HCT116 (cell line): ENCODE results near the gene GPR107. TPM values are rescaled to one million over a fixed set of nuclear protein-coding genes. Genes with fewer than 3 reads are reported as not detected.
"Not testable (repeated sequence)": the region's sequence is repeated elsewhere in the genome, so short reads cannot be mapped to it uniquely, and the experiment has no call there.

ENCODE experiments used
- ATAC-seq: fragments of 200-7000 bp; cut with Tn5 transposase; 2 replicates; pipeline ENCODE4 v1.9.1; 2020; ENCODE audit warnings: mild to moderate bottlenecking, moderate library complexity
- BruUV-seq: library from RNA; stranded (reverse); fragments of 400-500 nt; replicated peaks from 2 replicates; lab custom pipeline; 2021; lab: Mats Ljungman, UMichigan
- CTCF ChIA-PET: fragments of 300-600 bp; sonication (Branson Sonifier 250); formaldehyde crosslinking; loops from one replicate; lab custom pipeline; 2021; ENCODE audit warnings: antibody characterized with exemption; lab: Charles Lee
- POLR2A ChIA-PET: fragments of 300-600, 350-600 bp; sonication (Branson Sonifier 250); formaldehyde crosslinking; loops from one replicate; lab custom pipeline; 2021; ENCODE audit warnings: antibody characterized with exemption; lab: Charles Lee
- RAD21 ChIA-PET, 2 experiments: fragments of 300-600 bp; sonication (Branson Sonifier 250); formaldehyde crosslinking; loops; one replicate each; lab custom pipeline; 2023; ENCODE audit warnings: low total read pairs in 2 of 2; ENCODE audit not compliant: uncharacterized antibody in 2 of 2, unreplicated experiment in 2 of 2, low non-redundant PET in 1 of 2; lab: Charles Lee
- DNase-seq: peaks from one replicate; pipeline ENCODE4 v3.0.0-alpha.2; 2010; ENCODE audit warnings: low read depth, low spot score
- H2AFZ ChIP-seq: fragments of 200-600 bp; shearing (Covaris generic), sonication (generic); 2 replicates; pipeline ENCODE4 v1.6.1; 2017; ENCODE audit warnings: low read depth, mixed run types, mixed read lengths, antibody characterized with exemption, low read length; ENCODE audit not compliant: poor library complexity, severe bottlenecking
- H3K27ac ChIP-seq: 2 replicates; pipeline ENCODE4 v1.5.1; 2012; ENCODE audit warnings: low read depth, low read length
- H3K27me3 ChIP-seq: fragments of 200-600 bp; sonication (generic); 2 replicates; pipeline ENCODE4 v1.6.1; 2016; ENCODE audit warnings: mixed run types, low read length, mixed read lengths; ENCODE audit not compliant: insufficient read depth
- H3K36me3 ChIP-seq, 2 experiments: fragments of 200-500 bp in 1 of 2; fragments of 200-600 bp in 1 of 2; sonication (Bioruptor generic) in 1 of 2; sonication (generic) in 1 of 2; 2 replicates each; pipeline versions ENCODE4 v1.5.1 to v1.6.1; 2014 to 2016; ENCODE audit warnings: low read length in 2 of 2, inconsistent platforms in 1 of 2, mixed read lengths in 1 of 2, mixed run types in 1 of 2; ENCODE audit not compliant: insufficient read depth in 2 of 2, control insufficient read depth in 1 of 2
- H3K4me1 ChIP-seq, 2 experiments: fragments of 200-600 bp in 1 of 2; sonication (generic) in 1 of 2; 2 replicates each; pipeline versions ENCODE4 v1.5.1 to v1.6.1; 2012 to 2017; ENCODE audit warnings: low read length in 2 of 2, inconsistent platforms in 1 of 2, mild to moderate bottlenecking in 1 of 2, mixed read lengths in 1 of 2, mixed run types in 1 of 2, moderate library complexity in 1 of 2; ENCODE audit not compliant: insufficient read depth in 2 of 2, control insufficient read depth in 1 of 2
- H3K4me2 ChIP-seq: fragments of 200-600 bp; sonication (generic); 2 replicates; pipeline ENCODE4 v1.6.1; 2017; ENCODE audit warnings: mixed run types, low read length, mixed read lengths
- H3K4me3 ChIP-seq, 2 experiments: fragments of 200-600 bp in 1 of 2; sonication (generic) in 1 of 2; replicated peaks in 1 of 2; 2 replicates each; pipeline ENCODE4 v1.5.1; 2011 to 2016; ENCODE audit warnings: low read length in 2 of 2, control low read depth in 1 of 2, low read depth in 1 of 2, mild to moderate bottlenecking in 1 of 2, mixed read lengths in 1 of 2, mixed run types in 1 of 2
- H3K79me2 ChIP-seq: fragments of 200-600 bp; sonication (generic); 2 replicates; pipeline ENCODE4 v1.6.1; 2017; ENCODE audit warnings: mild to moderate bottlenecking, mixed run types, low read length, moderate library complexity, mixed read lengths; ENCODE audit not compliant: insufficient read depth
- H3K9ac ChIP-seq: fragments of 200-600 bp; sonication (generic); 2 replicates; pipeline ENCODE4 v1.6.1; 2016; ENCODE audit warnings: low read length, mixed read lengths
- H3K9me2 ChIP-seq: fragments of 200-600 bp; sonication (generic), shearing (Covaris generic); 2 replicates; pipeline ENCODE4 v1.6.1; 2017; ENCODE audit warnings: mixed run types, mild to moderate bottlenecking, moderate library complexity; ENCODE audit not compliant: insufficient read depth
- H3K9me3 ChIP-seq, 2 experiments: fragments of 200-500 bp in 1 of 2; fragments of 200-600 bp in 1 of 2; sonication (Bioruptor generic) in 1 of 2; sonication (generic) in 1 of 2; 2 replicates each; pipeline ENCODE4 v1.6.1; 2014 to 2017; ENCODE audit warnings: low read length in 2 of 2, mixed read lengths in 2 of 2, inconsistent platforms in 1 of 2, low read depth in 1 of 2, mild to moderate bottlenecking in 1 of 2, mixed run types in 1 of 2, moderate library complexity in 1 of 2; ENCODE audit not compliant: control insufficient read depth in 1 of 2, insufficient read depth in 1 of 2
- H4K20me1 ChIP-seq: fragments of 200-600 bp; sonication (generic), shearing (Covaris generic); 2 replicates; pipeline ENCODE4 v1.6.1; 2017; ENCODE audit warnings: mixed run types, mild to moderate bottlenecking, moderate library complexity; ENCODE audit not compliant: insufficient read depth
- ATF3 ChIP-seq: IDR thresholded peaks from 2 replicates; pipeline ENCODE4 v1.6.1; 2012
- CBX3 ChIP-seq: IDR thresholded peaks from 2 replicates; pipeline ENCODE4 v1.6.1; 2012; ENCODE audit warnings: low read depth
- CEBPB ChIP-seq: IDR thresholded peaks from 2 replicates; pipeline ENCODE4 v1.6.1; 2012; ENCODE audit warnings: low read depth
- EGR1 ChIP-seq: IDR thresholded peaks from 2 replicates; pipeline ENCODE4 v1.6.1; 2012; ENCODE audit warnings: low read depth
- MAX ChIP-seq: IDR thresholded peaks from 2 replicates; pipeline ENCODE4 v1.6.1; 2012
- POLR2A ChIP-seq: IDR thresholded peaks from 2 replicates; pipeline ENCODE4 v1.7.0; 2011; ENCODE audit warnings: borderline replicate concordance; ENCODE audit not compliant: insufficient read depth, insufficient read length; ENCODE audit errors: extremely low read depth
- POLR2AphosphoS5 ChIP-seq: IDR thresholded peaks from 2 replicates; pipeline ENCODE4 v1.6.1; 2011; ENCODE audit warnings: mild to moderate bottlenecking, low read depth, low read length, moderate library complexity
- RAD21 ChIP-seq: IDR thresholded peaks from 2 replicates; pipeline ENCODE4 v1.6.1; 2012; ENCODE audit warnings: low read depth, mild to moderate bottlenecking
- REST ChIP-seq: IDR thresholded peaks from 2 replicates; pipeline ENCODE4 v1.6.1; 2012; ENCODE audit warnings: low read depth
- SIN3A ChIP-seq: IDR thresholded peaks from 2 replicates; pipeline ENCODE4 v1.6.1; 2012; ENCODE audit warnings: low read depth
- SP1 ChIP-seq: IDR thresholded peaks from 2 replicates; pipeline ENCODE4 v1.6.1; 2012; ENCODE audit warnings: low read depth
- SRF ChIP-seq: IDR thresholded peaks from 2 replicates; pipeline ENCODE4 v1.6.1; 2012; ENCODE audit warnings: low read depth
- TCF7L2 ChIP-seq: IDR thresholded peaks from 2 replicates; pipeline ENCODE4 v1.7.0; 2011; ENCODE audit warnings: borderline replicate concordance, inconsistent platforms; ENCODE audit not compliant: insufficient read depth, insufficient read length; ENCODE audit errors: extremely low read depth
- YY1 ChIP-seq: IDR thresholded peaks from 2 replicates; pipeline ENCODE4 v1.6.1; 2011; ENCODE audit warnings: low read length, low read depth, moderate library complexity, mild to moderate bottlenecking; ENCODE audit not compliant: insufficient replicate concordance; ENCODE audit errors: extremely low read depth
- ZBTB33 ChIP-seq: IDR thresholded peaks from 2 replicates; pipeline ENCODE4 v1.6.1; 2011; ENCODE audit warnings: mild to moderate bottlenecking, low read length, moderate library complexity; ENCODE audit not compliant: insufficient replicate concordance; ENCODE audit errors: extremely low read depth
- intact Hi-C: fragments of 100-400 bp; cut with micrococcal nuclease; formaldehyde crosslinking; loops from 2 replicates; pipeline ENCODE4 v1.10.0; 2022
- total RNA-seq: library from RNA; stranded (reverse); gene quantifications from one replicate; pipeline ENCODE4 v1.2.1, GENCODE V29; 2021; ENCODE audit not compliant: unreplicated experiment

Gene GPR107
- total RNA-seq, 1 experiment from 2014 or later: 32.5 TPM

- H3K27me3 ChIP-seq, H3K4me3 ChIP-seq, H3K9me3 ChIP-seq, intact Hi-C loops, BruUV-seq, H3K79me2 ChIP-seq, H3K9ac ChIP-seq, H4K20me1 ChIP-seq, H3K9me2 ChIP-seq, RAD21 ChIA-PET, ATAC-seq, H3K27ac ChIP-seq, H2AFZ ChIP-seq, CTCF ChIA-PET, POLR2A ChIA-PET, DNase-seq, H3K4me2 ChIP-seq, H3K36me3 ChIP-seq: not testable (repeated sequence)
- peaks cover 19 to 28% of the 10 kb centered on the region in 2 experiments for H3K4me1 ChIP-seq
Observed at GRCh38 chr9:130021842-130022241, 31.9 kb upstream of the GPR107 start.

GRCh38 chr9:130022566-130023143 is 31.1 kb upstream of the GPR107 start:
- no peak overlapping the region for H3K4me2 ChIP-seq
- H3K27me3 ChIP-seq: no peaks in the 10 kb centered on the region
- POLR2A ChIA-PET: no interaction called here
- no peaks in the 10 kb centered on the region for H3K36me3 ChIP-seq
- H3K27ac ChIP-seq: no peak overlapping the region
- no peak overlapping the region for H3K4me3 ChIP-seq
- TF ChIP-seq SRF: no peak
- TF ChIP-seq CBX3: no peak
- TF ChIP-seq SIN3A: no peak
- no peak for TF ChIP-seq ATF3
- TF ChIP-seq CEBPB: no peak
- TF ChIP-seq SP1: no peak
- no peak for TF ChIP-seq EGR1
- TF ChIP-seq POLR2A: no peak
- no peak for TF ChIP-seq ZBTB33
- TF ChIP-seq MAX: no peak
- no peak for TF ChIP-seq RAD21
- no peak for TF ChIP-seq YY1
- TF ChIP-seq REST: no peak
- TF ChIP-seq TCF7L2: no peak
- TF ChIP-seq POLR2AphosphoS5: no peak
- CTCF ChIA-PET: no interaction called here
- ATAC-seq (no peak), DNase-seq (no peak)
- no peak overlapping the region for H2AFZ ChIP-seq
- RAD21 ChIA-PET: no interaction called here
- H3K9me2 ChIP-seq: no peaks in the 10 kb centered on the region
- no peaks in the 10 kb centered on the region for H3K9me3 ChIP-seq
- H3K79me2 ChIP-seq: peaks cover 6% of the 10 kb centered on the region
- intact Hi-C loops: no loop called here
- no peaks in the 10 kb centered on the region for H4K20me1 ChIP-seq
- BruUV-seq: no TSS peak
- no peak overlapping the region for H3K9ac ChIP-seq
- H3K4me1 ChIP-seq: peaks cover 19 to 28% of the 10 kb centered on the region in 2 experiments
